Measurements from ENCODE around the gene SLC10A3.
A peak's percentile ranks its signal among the peaks of the same experiment; 100 is the strongest.

Gene SLC10A3

DNA sequence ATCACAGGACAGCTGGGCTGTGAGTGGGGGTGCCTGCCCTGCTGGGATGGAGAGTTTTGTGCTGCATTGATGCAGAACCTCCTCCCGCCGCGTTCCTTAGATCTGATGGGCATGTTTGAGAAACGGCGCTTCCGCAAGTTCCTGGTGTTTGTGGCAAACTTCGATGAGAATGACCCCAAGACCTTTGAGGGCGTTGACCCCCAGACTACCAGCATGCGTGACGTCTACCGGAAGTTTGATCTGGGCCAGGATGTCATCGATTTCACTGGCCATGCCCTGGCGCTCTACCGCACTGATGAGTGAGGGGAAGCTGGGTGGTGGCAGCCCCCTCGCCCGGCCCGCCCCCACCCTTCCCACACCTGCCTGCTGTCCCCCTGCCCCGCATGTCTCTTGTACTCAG is 50.6 kb downstream of the SLC10A3 start:
- H3K4me3 ChIP-seq (ENCODE audit: low read depth, low read length): no peak overlapping the region
- TF ChIP-seq, protein P1, sequence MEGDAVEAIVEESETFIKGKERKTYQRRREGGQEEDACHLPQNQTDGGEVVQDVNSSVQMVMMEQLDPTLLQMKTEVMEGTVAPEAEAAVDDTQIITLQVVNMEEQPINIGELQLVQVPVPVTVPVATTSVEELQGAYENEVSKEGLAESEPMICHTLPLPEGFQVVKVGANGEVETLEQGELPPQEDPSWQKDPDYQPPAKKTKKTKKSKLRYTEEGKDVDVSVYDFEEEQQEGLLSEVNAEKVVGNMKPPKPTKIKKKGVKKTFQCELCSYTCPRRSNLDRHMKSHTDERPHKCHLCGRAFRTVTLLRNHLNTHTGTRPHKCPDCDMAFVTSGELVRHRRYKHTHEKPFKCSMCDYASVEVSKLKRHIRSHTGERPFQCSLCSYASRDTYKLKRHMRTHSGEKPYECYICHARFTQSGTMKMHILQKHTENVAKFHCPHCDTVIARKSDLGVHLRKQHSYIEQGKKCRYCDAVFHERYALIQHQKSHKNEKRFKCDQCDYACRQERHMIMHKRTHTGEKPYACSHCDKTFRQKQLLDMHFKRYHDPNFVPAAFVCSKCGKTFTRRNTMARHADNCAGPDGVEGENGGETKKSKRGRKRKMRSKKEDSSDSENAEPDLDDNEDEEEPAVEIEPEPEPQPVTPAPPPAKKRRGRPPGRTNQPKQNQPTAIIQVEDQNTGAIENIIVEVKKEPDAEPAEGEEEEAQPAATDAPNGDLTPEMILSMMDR (conservative IDR thresholded peaks at IDR 0.05; ENCODE audit: low read depth, low read length): no peak
- DNase-seq (ENCODE audit: low read depth): no peak

DNA sequence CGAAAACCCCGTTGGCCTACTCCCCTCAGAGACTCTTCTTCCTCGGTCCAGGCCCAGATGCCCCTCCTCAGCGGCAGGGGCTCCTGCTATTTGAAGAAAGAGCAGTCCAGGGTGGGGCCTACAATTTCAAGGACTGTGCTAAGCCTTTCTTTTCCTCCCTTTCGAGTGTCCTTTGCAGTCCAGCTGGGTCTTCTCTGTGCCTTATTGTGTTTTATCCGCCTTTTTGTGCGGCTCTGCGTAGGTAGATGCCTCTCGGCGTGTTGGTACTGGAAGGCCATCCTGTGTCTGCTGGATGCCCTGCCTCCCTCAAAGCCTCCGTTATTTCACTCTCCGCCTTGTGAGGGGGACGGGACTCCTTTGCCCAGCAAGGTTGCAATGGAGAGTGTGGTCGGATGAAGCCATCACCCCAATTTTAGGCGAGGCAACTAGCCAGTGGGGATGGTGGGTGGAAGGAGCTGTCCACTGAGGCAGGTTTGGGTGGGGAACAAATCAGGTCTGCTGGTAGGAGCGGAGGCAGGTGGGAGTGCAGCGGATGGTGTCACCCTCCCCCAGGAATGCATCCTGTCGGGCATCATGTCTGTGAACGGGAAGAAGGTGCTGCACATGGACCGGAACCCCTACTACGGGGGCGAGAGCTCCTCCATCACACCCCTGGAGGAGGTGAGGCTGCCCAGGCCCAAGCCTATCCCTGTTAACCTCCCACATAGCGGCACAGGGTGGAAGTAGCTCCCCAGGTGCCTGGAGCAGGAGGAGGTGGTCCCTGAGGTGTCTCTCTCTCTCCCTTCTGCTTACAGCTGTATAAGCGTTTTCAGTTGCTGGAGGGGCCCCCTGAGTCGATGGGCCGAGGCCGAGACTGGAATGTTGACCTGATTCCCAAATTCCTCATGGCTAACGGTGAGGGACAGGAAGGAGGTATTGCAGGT is 52.2 kb downstream of the SLC10A3 start:
- no peak for DNase-seq (ENCODE audit: low read depth)
- TF ChIP-seq, protein P1 (conservative IDR thresholded peaks at IDR 0.05; ENCODE audit: low read depth, low read length): no peak
- peak overlapping the region; percentile 72 for H3K4me3 ChIP-seq (ENCODE audit: low read depth, low read length)

Data from choroid plexus epithelial cell (primary cell).